A549 (cell line): Measurements from ENCODE around the gene RANBP17.
"Not testable (repeated sequence)": the region's sequence is repeated elsewhere in the genome, so short reads cannot be mapped to it uniquely, and the experiment has no call there.

Experiments
- CTCF ChIP-seq: fragments of >200 bp; sonication (Bioruptor Twin); formaldehyde crosslinking; IDR thresholded peaks from 3 replicates; pipeline ENCODE4 v1.5.1; 2016
- EP300 ChIP-seq, 2 experiments: fragments of >200 bp; sonication (Bioruptor Twin); formaldehyde crosslinking; IDR thresholded peaks; 2 replicates in 1 of 2; 3 replicates in 1 of 2; pipeline ENCODE4 v1.6.1; 2016 to 2017
- MYC ChIP-seq: IDR thresholded peaks from 2 replicates; pipeline ENCODE4 v1.6.1; 2012; ENCODE audit warnings: mild to moderate bottlenecking, inconsistent platforms, low read length, improper control_type of control experiment, borderline replicate concordance
- PHF8 ChIP-seq: fragments of 200-600 bp; sonication (generic); IDR thresholded peaks from 2 replicates; pipeline ENCODE4 v1.6.1; 2016; ENCODE audit warnings: low read depth, mild to moderate bottlenecking, antibody characterized with exemption, moderate library complexity, borderline replicate concordance
- POLR2A ChIP-seq: IDR thresholded peaks from 2 replicates; pipeline ENCODE4 v1.6.1; 2012; ENCODE audit warnings: mild to moderate bottlenecking, low read length
- RNF2 ChIP-seq: fragments of 200-600 bp; sonication (generic); IDR thresholded peaks from 2 replicates; pipeline ENCODE4 v1.6.1; 2016; ENCODE audit warnings: low read depth, mild to moderate bottlenecking, antibody characterized with exemption, moderate library complexity, borderline replicate concordance
- SMC3 ChIP-seq: fragments of >200 bp; sonication (Bioruptor Twin); formaldehyde crosslinking; IDR thresholded peaks from 3 replicates; pipeline ENCODE4 v1.6.1; 2018; ENCODE audit warnings: inconsistent platforms
- SREBF2 ChIP-seq: fragments of 450-650 bp; IDR thresholded peaks from 2 replicates; pipeline ENCODE4 v1.6.1; 2014; ENCODE audit warnings: mild to moderate bottlenecking, moderate library complexity

DNA sequence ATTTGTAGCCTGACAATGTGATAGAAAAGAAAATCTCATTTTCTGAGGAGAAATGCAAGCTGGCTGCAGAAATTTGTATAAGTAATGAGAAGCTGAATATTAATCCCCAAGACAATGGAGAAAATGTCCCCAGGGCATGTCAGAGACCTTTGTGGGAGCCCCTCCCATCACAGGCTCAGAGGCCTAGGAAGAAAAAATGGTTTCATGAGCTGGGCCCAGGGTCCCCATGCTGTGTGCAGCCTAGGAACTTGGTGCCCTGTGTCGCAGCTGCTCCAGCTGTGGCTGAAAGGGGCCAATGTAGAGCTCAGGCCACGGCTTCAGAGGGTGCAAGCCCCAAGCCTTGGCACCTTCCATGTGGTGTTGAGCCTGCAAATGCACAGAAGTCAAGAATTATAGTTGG, 118.4 kb downstream of the RANBP17 start:
- not testable (repeated sequence) for TF ChIP-seq CTCF; SREBF2; MYC; POLR2A; PHF8; EP300 (IDR thresholded peaks at IDR 0.05); RNF2; SMC3
